Measurements from ENCODE around the gene CYTH2. TPM values are rescaled to one million over a fixed set of nuclear protein-coding genes. Genes with fewer than 3 reads are reported as not detected.

The CYTH2 gene
- polyA plus RNA-seq, 1 of the 3 experiments (the other 2 are of a cell fraction): 69.5 TPM

DNA sequence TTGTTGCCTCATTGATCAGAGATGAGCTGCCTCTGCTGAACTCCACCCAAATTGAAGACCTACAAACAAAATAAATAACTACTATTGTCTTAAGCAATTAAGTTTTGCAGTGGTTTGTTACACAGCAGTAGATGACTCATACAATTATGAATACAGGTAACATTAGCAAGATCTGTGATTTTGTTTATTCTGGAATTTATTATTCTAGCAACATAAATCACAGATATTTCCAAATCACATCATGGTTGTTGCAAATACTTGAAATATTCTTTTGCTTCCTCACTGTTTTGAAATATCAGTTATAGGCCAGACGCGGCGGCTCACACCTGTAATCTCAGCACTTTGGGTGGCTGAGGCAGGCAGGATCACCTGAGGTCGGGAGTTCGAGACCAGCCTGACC lies 55.6 kb downstream of the CYTH2 start (continued):
- TF ChIP-seq CTCF (IDR thresholded peaks at IDR 0.05) (no peak), YY1 (IDR thresholded peaks at IDR 0.05; ENCODE audit: low read depth) (no peak), NRF1 (IDR thresholded peaks at IDR 0.05; ENCODE audit: low read depth, low read length) (no peak), FOXJ3 (CRISPR knock-in tag; IDR thresholded peaks at IDR 0.05) (no peak), MXI1 (IDR thresholded peaks at IDR 0.05; ENCODE audit: low read depth, low read length) (no peak), GATA2 (CRISPR knock-in tag; IDR thresholded peaks at IDR 0.05) (no peak), RAD21 (IDR thresholded peaks at IDR 0.05; ENCODE audit: low read length) (no peak)
- TF ChIP-seq, protein P1, sequence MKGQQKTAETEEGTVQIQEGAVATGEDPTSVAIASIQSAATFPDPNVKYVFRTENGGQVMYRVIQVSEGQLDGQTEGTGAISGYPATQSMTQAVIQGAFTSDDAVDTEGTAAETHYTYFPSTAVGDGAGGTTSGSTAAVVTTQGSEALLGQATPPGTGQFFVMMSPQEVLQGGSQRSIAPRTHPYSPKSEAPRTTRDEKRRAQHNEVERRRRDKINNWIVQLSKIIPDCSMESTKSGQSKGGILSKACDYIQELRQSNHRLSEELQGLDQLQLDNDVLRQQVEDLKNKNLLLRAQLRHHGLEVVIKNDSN (IDR thresholded peaks at IDR 0.05; ENCODE audit: borderline replicate concordance, low read depth): no peak

DNA sequence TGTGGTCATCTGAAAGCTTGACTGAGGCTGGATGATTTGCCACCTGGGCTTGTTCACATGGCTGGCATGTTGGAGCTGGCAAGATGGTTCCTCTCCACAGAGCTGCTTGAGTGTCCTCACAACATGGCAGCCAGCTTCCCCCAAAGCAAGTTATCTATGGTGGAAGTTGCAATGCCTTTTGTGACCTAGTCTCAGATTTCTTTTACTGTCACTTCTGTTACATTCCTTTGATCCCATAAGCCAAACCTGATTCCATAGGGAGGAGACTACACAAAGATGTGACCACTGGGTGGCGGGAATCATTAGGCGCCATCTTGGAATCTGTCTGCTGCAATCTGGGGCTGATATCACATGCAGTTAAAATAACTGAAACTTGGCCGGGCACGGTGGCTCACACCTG lies 60.0 kb downstream of the CYTH2 start:
- no peak overlapping the region for H3K4me3 ChIP-seq (ENCODE audit: low read depth in 2 of 2, low read length in 1 of 2)
- H3K27me3 ChIP-seq (ENCODE audit: insufficient read depth): no peaks in the 10 kb centered on the region
- no peaks in the 10 kb centered on the region for H4K20me1 ChIP-seq (ENCODE audit: insufficient read depth)
- H3K27ac ChIP-seq (ENCODE audit: low read depth in 2 of 2, low read length in 1 of 2): no peak overlapping the region
- peaks cover 2% of the 10 kb centered on the region for H3K9me3 ChIP-seq
- 91% methylated on average over 4 of the region's 4 CpGs for WGBS (ENCODE audit: low lambda C conversion rate)
- H2AFZ ChIP-seq (ENCODE audit: low read depth): no peak overlapping the region
- H3K4me2 ChIP-seq: no peak overlapping the region
- H3K9me2 ChIP-seq: no peaks in the 10 kb centered on the region
- H3K4me1 ChIP-seq (ENCODE audit: control insufficient read depth in 1 of 2, insufficient read depth in 2 of 2, low read depth in 1 of 2, low read length in 1 of 2): peaks cover 0 to 2% of the 10 kb centered on the region in 2 experiments; a peak in 1 of 4 replicates
- ChIA-PET CTCF (interaction anchor here (0.7 to 1.4 kb wide), 3 partner anchors 44 to 80 kb away, joined by 3 to 4 read pairs (median 3); no protein-coding TSS in a partner anchor), POLR2A (no interaction called here)
- no peaks in the 10 kb centered on the region for H3K36me3 ChIP-seq (replicated peaks in 1 of 2; ENCODE audit: control insufficient read depth in 1 of 2, insufficient read depth in 2 of 2, low read length in 1 of 2)
- no peak for DNase-seq
- no peaks in the 10 kb centered on the region for H3F3A ChIP-seq (replicated peaks; ENCODE audit: insufficient read depth)
- H3K9ac ChIP-seq: no peak overlapping the region
- no peaks in the 10 kb centered on the region for H3K79me2 ChIP-seq (ENCODE audit: insufficient read depth)
- TF ChIP-seq MXI1 (IDR thresholded peaks at IDR 0.05; ENCODE audit: low read depth, low read length): no peak
- TF ChIP-seq RAD21 (IDR thresholded peaks at IDR 0.05; ENCODE audit: low read length): no peak
- no peak for TF ChIP-seq RCOR1 (IDR thresholded peaks at IDR 0.05; ENCODE audit: low read length)
- TF ChIP-seq EZH2phosphoT487 (IDR thresholded peaks at IDR 0.05; ENCODE audit: borderline replicate concordance, low read depth): no peak
- TF ChIP-seq, protein P2, sequence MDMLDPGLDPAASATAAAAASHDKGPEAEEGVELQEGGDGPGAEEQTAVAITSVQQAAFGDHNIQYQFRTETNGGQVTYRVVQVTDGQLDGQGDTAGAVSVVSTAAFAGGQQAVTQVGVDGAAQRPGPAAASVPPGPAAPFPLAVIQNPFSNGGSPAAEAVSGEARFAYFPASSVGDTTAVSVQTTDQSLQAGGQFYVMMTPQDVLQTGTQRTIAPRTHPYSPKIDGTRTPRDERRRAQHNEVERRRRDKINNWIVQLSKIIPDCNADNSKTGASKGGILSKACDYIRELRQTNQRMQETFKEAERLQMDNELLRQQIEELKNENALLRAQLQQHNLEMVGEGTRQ (IDR thresholded peaks at IDR 0.05; ENCODE audit: borderline replicate concordance, low read depth, low read length): no peak
- TF ChIP-seq CHD2 (IDR thresholded peaks at IDR 0.05; ENCODE audit: low read length, partially characterized antibody): no peak
- no peak for TF ChIP-seq REST (IDR thresholded peaks at IDR 0.05; ENCODE audit: low read depth, low read length)
- TF ChIP-seq ZBTB33 (IDR thresholded peaks at IDR 0.05; ENCODE audit: borderline replicate concordance, low read depth): no peak
- TF ChIP-seq FOXM1 (IDR thresholded peaks at IDR 0.05; ENCODE audit: low read depth): no peak
- TF ChIP-seq TCF12 (IDR thresholded peaks at IDR 0.05): no peak
- TF ChIP-seq, protein P1 (IDR thresholded peaks at IDR 0.05; ENCODE audit: borderline replicate concordance, low read depth): no peak
- no peak for TF ChIP-seq EP300 (IDR thresholded peaks at IDR 0.05; ENCODE audit: borderline replicate concordance in 1 of 2, low read depth in 1 of 2, low read length in 1 of 2)
- TF ChIP-seq YY1 (IDR thresholded peaks at IDR 0.05; ENCODE audit: low read depth): no peak
- no peak for TF ChIP-seq TAF1 (IDR thresholded peaks at IDR 0.05; ENCODE audit: borderline replicate concordance, low read depth, low read length)
- no peak for TF ChIP-seq FOSL2 (IDR thresholded peaks at IDR 0.05; ENCODE audit: borderline replicate concordance, low read depth)
- TF ChIP-seq MAX (IDR thresholded peaks at IDR 0.05; ENCODE audit: low read depth): no peak
- no peak for TF ChIP-seq NRF1 (IDR thresholded peaks at IDR 0.05; ENCODE audit: low read depth, low read length)
- TF ChIP-seq FOXJ3 (CRISPR knock-in tag; IDR thresholded peaks at IDR 0.05): no peak
- no peak for TF ChIP-seq GATA2 (CRISPR knock-in tag; IDR thresholded peaks at IDR 0.05)

Data from SK-N-SH (cell line).